ENCODE measurements around the gene XPO5.

GRCh38 chr6:43520097-43520496, 55.7 kb downstream of the XPO5 start:
- TF ChIP-seq CTCF (IDR thresholded peaks at IDR 0.05) (no peak), POLR2A (IDR thresholded peaks at IDR 0.05) (no peak)
